ENCODE results near the gene TINCR.

TINCR gene

DNA sequence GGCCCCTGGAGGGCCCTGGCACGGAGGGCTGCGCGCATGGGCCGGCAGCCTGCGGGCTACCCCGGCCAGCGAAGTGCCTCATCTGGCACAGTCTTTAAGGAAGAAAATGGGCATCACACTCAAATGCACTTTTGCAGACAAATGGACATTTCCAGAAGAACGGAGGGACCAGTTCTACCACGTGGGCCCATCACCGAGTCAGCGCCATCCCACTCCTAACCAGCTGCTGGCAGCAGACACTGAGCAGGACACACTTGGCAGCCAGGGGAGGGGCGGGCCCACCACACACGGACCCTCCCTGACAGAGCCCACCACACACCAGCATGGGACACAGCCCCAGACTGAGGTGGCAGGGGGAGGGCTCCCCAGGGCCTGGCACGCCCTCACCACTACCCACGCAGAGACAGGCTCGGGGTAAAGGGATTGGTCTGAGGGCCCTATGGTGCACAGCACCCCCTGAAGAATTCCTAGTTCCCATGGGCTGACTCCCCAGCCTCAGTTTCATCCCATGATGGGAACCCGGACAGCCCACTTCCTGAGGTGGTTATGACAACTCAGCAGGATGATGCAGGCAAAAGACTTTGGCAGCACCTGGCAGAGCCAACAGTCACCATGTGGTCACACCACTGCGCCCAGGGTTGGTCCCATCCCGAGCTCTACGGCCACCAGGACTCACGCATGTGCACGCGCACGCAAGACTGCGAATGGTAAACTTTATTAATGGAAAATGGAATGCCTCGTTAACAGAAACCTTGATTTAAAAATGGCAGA lies 18.7 kb upstream of the TINCR start:
- H3K4me3 ChIP-seq (replicated peaks; ENCODE audit: insufficient read depth, low read length) = no peak overlapping the region
- no peak overlapping the region for H3K27ac ChIP-seq (replicated peaks)
- H3K27me3 ChIP-seq (ENCODE audit: insufficient read depth, poor library complexity, severe bottlenecking) = no peaks in the 10 kb centered on the region
- no peak for DNase-seq (ENCODE audit: low read depth in 1 of 2, low spot score in 1 of 2)
- TF ChIP-seq POLR2AphosphoS5 (IDR thresholded peaks at IDR 0.05; ENCODE audit: low read depth) (no peak; the same call in 1 of the 2 replicates), SPI1 (IDR thresholded peaks at IDR 0.05; ENCODE audit: borderline replicate concordance, low read depth) (no peak), GABPA (IDR thresholded peaks at IDR 0.05; ENCODE audit: low read depth) (no peak)
- TF ChIP-seq, protein P1, sequence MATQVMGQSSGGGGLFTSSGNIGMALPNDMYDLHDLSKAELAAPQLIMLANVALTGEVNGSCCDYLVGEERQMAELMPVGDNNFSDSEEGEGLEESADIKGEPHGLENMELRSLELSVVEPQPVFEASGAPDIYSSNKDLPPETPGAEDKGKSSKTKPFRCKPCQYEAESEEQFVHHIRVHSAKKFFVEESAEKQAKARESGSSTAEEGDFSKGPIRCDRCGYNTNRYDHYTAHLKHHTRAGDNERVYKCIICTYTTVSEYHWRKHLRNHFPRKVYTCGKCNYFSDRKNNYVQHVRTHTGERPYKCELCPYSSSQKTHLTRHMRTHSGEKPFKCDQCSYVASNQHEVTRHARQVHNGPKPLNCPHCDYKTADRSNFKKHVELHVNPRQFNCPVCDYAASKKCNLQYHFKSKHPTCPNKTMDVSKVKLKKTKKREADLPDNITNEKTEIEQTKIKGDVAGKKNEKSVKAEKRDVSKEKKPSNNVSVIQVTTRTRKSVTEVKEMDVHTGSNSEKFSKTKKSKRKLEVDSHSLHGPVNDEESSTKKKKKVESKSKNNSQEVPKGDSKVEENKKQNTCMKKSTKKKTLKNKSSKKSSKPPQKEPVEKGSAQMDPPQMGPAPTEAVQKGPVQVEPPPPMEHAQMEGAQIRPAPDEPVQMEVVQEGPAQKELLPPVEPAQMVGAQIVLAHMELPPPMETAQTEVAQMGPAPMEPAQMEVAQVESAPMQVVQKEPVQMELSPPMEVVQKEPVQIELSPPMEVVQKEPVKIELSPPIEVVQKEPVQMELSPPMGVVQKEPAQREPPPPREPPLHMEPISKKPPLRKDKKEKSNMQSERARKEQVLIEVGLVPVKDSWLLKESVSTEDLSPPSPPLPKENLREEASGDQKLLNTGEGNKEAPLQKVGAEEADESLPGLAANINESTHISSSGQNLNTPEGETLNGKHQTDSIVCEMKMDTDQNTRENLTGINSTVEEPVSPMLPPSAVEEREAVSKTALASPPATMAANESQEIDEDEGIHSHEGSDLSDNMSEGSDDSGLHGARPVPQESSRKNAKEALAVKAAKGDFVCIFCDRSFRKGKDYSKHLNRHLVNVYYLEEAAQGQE (IDR thresholded peaks at IDR 0.05; ENCODE audit: insufficient replicate concordance, low read depth) = no peak
- TF ChIP-seq, protein P2, sequence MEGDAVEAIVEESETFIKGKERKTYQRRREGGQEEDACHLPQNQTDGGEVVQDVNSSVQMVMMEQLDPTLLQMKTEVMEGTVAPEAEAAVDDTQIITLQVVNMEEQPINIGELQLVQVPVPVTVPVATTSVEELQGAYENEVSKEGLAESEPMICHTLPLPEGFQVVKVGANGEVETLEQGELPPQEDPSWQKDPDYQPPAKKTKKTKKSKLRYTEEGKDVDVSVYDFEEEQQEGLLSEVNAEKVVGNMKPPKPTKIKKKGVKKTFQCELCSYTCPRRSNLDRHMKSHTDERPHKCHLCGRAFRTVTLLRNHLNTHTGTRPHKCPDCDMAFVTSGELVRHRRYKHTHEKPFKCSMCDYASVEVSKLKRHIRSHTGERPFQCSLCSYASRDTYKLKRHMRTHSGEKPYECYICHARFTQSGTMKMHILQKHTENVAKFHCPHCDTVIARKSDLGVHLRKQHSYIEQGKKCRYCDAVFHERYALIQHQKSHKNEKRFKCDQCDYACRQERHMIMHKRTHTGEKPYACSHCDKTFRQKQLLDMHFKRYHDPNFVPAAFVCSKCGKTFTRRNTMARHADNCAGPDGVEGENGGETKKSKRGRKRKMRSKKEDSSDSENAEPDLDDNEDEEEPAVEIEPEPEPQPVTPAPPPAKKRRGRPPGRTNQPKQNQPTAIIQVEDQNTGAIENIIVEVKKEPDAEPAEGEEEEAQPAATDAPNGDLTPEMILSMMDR (IDR thresholded peaks at IDR 0.05; ENCODE audit: insufficient read depth, low read length) = no peak

DNA sequence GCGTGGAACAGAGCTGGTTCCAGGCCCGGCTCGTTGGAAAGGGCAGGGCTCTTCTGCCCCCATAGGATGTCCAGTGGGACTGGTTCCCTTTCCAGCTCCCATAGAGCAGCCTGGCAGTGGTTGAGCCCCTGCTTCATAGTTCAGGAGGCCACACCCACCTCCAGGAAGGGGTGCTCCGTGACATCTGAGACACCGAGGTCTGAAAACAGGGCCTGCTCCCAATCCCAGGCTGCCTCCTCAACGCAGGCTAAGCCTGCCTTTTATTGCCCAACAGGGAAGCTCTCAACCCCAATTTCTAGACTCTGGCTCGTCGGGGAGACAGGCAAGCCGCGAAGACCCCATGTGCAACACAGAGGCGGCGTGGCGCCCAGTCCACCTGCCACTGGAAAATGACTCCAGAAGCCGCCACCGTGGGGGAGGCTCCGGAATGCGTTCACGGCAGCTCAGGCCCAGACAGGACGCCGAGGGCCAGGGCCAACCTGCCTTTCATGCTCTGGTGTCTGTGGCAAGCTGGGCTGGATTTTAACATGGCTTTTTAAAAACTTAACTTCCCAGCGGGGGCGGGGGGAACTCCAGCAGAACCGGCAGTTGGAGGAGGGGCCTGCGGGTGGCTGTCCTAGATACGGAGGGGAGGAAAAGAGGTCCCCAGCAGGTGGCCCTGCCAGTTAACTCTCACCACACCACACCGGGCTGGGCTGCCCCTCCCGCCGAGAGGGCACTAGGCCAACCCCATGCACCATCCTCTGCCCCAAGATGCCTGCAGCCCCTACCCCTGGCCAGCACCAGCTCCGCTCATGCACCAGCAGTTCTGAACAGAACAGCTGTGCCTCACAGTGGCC lies 17.9 kb upstream of the TINCR start:
- no peak overlapping the region for H3K27ac ChIP-seq (replicated peaks)
- TF ChIP-seq, protein P1 (IDR thresholded peaks at IDR 0.05; ENCODE audit: insufficient replicate concordance, low read depth) = no peak
- TF ChIP-seq POLR2AphosphoS5 (IDR thresholded peaks at IDR 0.05; ENCODE audit: low read depth) = peak; percentile 33; the same call in 1 of the 2 replicates
- H3K27me3 ChIP-seq (ENCODE audit: insufficient read depth, poor library complexity, severe bottlenecking) = no peaks in the 10 kb centered on the region
- H3K4me3 ChIP-seq (replicated peaks; ENCODE audit: insufficient read depth, low read length) = no peak overlapping the region
- no peak for DNase-seq (ENCODE audit: low read depth in 1 of 2, low spot score in 1 of 2)

DNA sequence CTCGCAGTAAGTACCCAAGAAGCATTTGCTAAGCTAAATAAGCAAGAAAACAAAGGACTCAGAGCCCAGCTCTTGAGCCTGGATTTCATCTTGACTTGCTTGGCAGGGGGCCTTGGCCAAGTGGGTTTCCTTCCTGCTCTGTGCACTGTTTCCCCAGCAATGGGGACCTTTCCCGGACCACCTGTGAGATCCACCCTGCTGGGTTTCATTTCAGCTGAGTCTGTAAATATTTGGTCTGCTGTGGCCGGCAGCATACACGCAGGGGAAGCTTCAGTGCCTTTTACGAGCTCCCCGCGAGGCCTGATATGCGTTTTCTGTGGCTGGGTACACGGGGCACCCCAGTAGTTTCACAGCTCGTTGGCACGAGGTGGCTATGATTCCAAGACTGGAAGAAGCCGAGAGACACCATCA lies 12.4 kb upstream of the TINCR start:
- TF ChIP-seq SPI1 (IDR thresholded peaks at IDR 0.05; ENCODE audit: borderline replicate concordance, low read depth) = no peak
- TF ChIP-seq, protein P2 (IDR thresholded peaks at IDR 0.05; ENCODE audit: insufficient read depth, low read length) = no peak
- TF ChIP-seq POLR2AphosphoS5 (IDR thresholded peaks at IDR 0.05; ENCODE audit: low read depth) = no peak
- TF ChIP-seq, protein P1 (IDR thresholded peaks at IDR 0.05; ENCODE audit: insufficient replicate concordance, low read depth) = no peak
- TF ChIP-seq GABPA (IDR thresholded peaks at IDR 0.05; ENCODE audit: low read depth) = no peak
- Histone ChIP-seq H3K4me3 (replicated peaks; ENCODE audit: insufficient read depth, low read length) (no peak overlapping the region), H3K27me3 (ENCODE audit: insufficient read depth, poor library complexity, severe bottlenecking) (no peaks in the 10 kb centered on the region), H3K27ac (replicated peaks) (no peak overlapping the region)
- DNase-seq (ENCODE audit: low read depth in 1 of 2, low spot score in 1 of 2) = no peak

Measured in HL-60 (cell line).